IPS-20b (cell line): ENCODE results near the gene DEXI.

ENCODE experiments used
- H3K27ac ChIP-seq: one replicate; pipeline ENCODE4 v1.5.1; 2013; ENCODE audit warnings: low read length
- H3K27me3 ChIP-seq: 2 replicates; pipeline ENCODE4 v1.6.1; 2013; ENCODE audit warnings: mild to moderate bottlenecking, low read length, inconsistent platforms; ENCODE audit not compliant: insufficient read depth
- H3K36me3 ChIP-seq: 2 replicates; pipeline ENCODE4 v1.6.1; 2013; ENCODE audit warnings: low read depth, mild to moderate bottlenecking, inconsistent platforms, low read length, moderate library complexity; ENCODE audit not compliant: insufficient read depth
- H3K4me1 ChIP-seq: 2 replicates; pipeline ENCODE4 v1.6.1; 2013; ENCODE audit warnings: mild to moderate bottlenecking, control low read depth, inconsistent platforms, low read length, moderate library complexity; ENCODE audit not compliant: insufficient read depth
- H3K4me3 ChIP-seq: 2 replicates; pipeline ENCODE4 v1.5.1; 2013; ENCODE audit warnings: mild to moderate bottlenecking, low read length, inconsistent platforms
- H3K9ac ChIP-seq: 2 replicates; pipeline ENCODE4 v1.6.1; 2013; ENCODE audit warnings: low read depth, mild to moderate bottlenecking, inconsistent platforms, low read length, moderate library complexity
- H3K9me3 ChIP-seq: 2 replicates; pipeline ENCODE4 v1.6.1; 2013; ENCODE audit warnings: mild to moderate bottlenecking, low read depth, low read length, inconsistent platforms; ENCODE audit not compliant: insufficient read depth

Gene DEXI

GRCh38 chr16:10938796-10939648 is 3.2 kb downstream of the DEXI start:
- H3K36me3 ChIP-seq, result peaks cover 11% of the 10 kb centered on the region; the same call in 1 of the 2 replicates
- H3K9me3 ChIP-seq, result no peaks in the 10 kb centered on the region

GRCh38 chr16:10938321-10938720 is 3.9 kb downstream of the DEXI start:
- no peaks in the 10 kb centered on the region for H3K9me3 ChIP-seq
- H3K27ac ChIP-seq, result no peak overlapping the region
- H3K4me1 ChIP-seq, result peaks cover 10% of the 10 kb centered on the region
- no peak overlapping the region for H3K9ac ChIP-seq
- peaks cover 13% of the 10 kb centered on the region for H3K27me3 ChIP-seq
- no peak overlapping the region for H3K4me3 ChIP-seq
- H3K36me3 ChIP-seq, result peaks cover 14% of the 10 kb centered on the region; the same call in 1 of the 2 replicates

More at GRCh38 chr16:10938796-10939648, 3.2 kb downstream of the DEXI start:
- Histone ChIP-seq H3K27ac (no peak overlapping the region), H3K27me3 (peaks cover 19% of the 10 kb centered on the region), H3K9ac (no peak overlapping the region; the same call in 1 of the 2 replicates), H3K4me1 (peaks cover 10% of the 10 kb centered on the region), H3K4me3 (no peak overlapping the region)

- H3K9ac ChIP-seq, result no peak overlapping the region
- H3K9me3 ChIP-seq, result no peaks in the 10 kb centered on the region
- peaks cover 14% of the 10 kb centered on the region; the same call in 1 of the 2 replicates for H3K36me3 ChIP-seq
- H3K4me3 ChIP-seq, result no peak overlapping the region
- peaks cover 9% of the 10 kb centered on the region for H3K27me3 ChIP-seq
- H3K27ac ChIP-seq, result no peak overlapping the region
- H3K4me1 ChIP-seq, result peaks cover 5% of the 10 kb centered on the region; the same call in 1 of the 2 replicates
These were observed 5.0 kb downstream of the DEXI start for GRCh38 chr16:10937068-10937859.

GRCh38 chr16:10936272-10936984 is 5.8 kb downstream of the DEXI start:
- Histone ChIP-seq H3K9ac (no peak overlapping the region), H3K36me3 (peaks cover 14% of the 10 kb centered on the region; the same call in 1 of the 2 replicates), H3K9me3 (no peaks in the 10 kb centered on the region), H3K27me3 (peaks cover 8% of the 10 kb centered on the region), H3K4me1 (peaks cover 5% of the 10 kb centered on the region; the same call in 1 of the 2 replicates), H3K4me3 (no peak overlapping the region), H3K27ac (no peak overlapping the region)

GRCh38 chr16:10935226-10935915 is 6.9 kb downstream of the DEXI start:
- no peaks in the 10 kb centered on the region for H3K4me1 ChIP-seq
- no peak overlapping the region for H3K4me3 ChIP-seq
- peaks cover 14% of the 10 kb centered on the region; the same call in 1 of the 2 replicates for H3K36me3 ChIP-seq
- H3K9me3 ChIP-seq, result no peaks in the 10 kb centered on the region
- H3K27ac ChIP-seq, result no peak overlapping the region
- no peaks in the 10 kb centered on the region for H3K27me3 ChIP-seq
- H3K9ac ChIP-seq, result no peak overlapping the region

GRCh38 chr16:10934325-10935107 is 7.8 kb downstream of the DEXI start:
- no peaks in the 10 kb centered on the region for H3K27me3 ChIP-seq
- no peaks in the 10 kb centered on the region for H3K4me1 ChIP-seq
- H3K36me3 ChIP-seq, result peaks cover 13% of the 10 kb centered on the region; the same call in 1 of the 2 replicates
- H3K9ac ChIP-seq, result no peak overlapping the region
- H3K9me3 ChIP-seq, result no peaks in the 10 kb centered on the region
- H3K4me3 ChIP-seq, result no peak overlapping the region
- H3K27ac ChIP-seq, result no peak overlapping the region

- Histone ChIP-seq H3K4me3 (no peak overlapping the region), H3K4me1 (no peaks in the 10 kb centered on the region)
These were observed 8.4 kb downstream of the DEXI start for GRCh38 chr16:10933865-10934264.

GRCh38 chr16:10932959-10933710 is 9.1 kb downstream of the DEXI start:
- H3K36me3 ChIP-seq, result peaks cover 8% of the 10 kb centered on the region; the same call in 1 of the 2 replicates
- no peaks in the 10 kb centered on the region for H3K4me1 ChIP-seq
- H3K9ac ChIP-seq, result no peak overlapping the region

More at GRCh38 chr16:10933865-10934264, 8.4 kb downstream of the DEXI start:
- Histone ChIP-seq H3K27me3 (no peaks in the 10 kb centered on the region), H3K9me3 (no peaks in the 10 kb centered on the region), H3K27ac (no peak overlapping the region), H3K9ac (no peak overlapping the region), H3K36me3 (peaks cover 8% of the 10 kb centered on the region; the same call in 1 of the 2 replicates)

GRCh38 chr16:10931977-10932632 is 10.2 kb downstream of the DEXI start:
- Histone ChIP-seq H3K4me3 (no peak overlapping the region), H3K27me3 (no peaks in the 10 kb centered on the region), H3K27ac (no peak overlapping the region), H3K9ac (no peak overlapping the region), H3K36me3 (peaks cover 18% of the 10 kb centered on the region; the same call in 1 of the 2 replicates), H3K9me3 (no peaks in the 10 kb centered on the region), H3K4me1 (no peaks in the 10 kb centered on the region)

More at GRCh38 chr16:10932959-10933710, 9.1 kb downstream of the DEXI start:
- Histone ChIP-seq H3K27me3 (no peaks in the 10 kb centered on the region), H3K9me3 (no peaks in the 10 kb centered on the region), H3K27ac (no peak overlapping the region), H3K4me3 (no peak overlapping the region)
